ENCODE data around the gene TTF2. TPM values are rescaled to one million over a fixed set of nuclear protein-coding genes. Genes with fewer than 3 reads are reported as not detected.
"Not testable (repeated sequence)": the region's sequence is repeated elsewhere in the genome, so short reads cannot be mapped to it uniquely, and the experiment has no call there.

TTF2 gene
- total RNA-seq, 1 donor from 2014 or later = 16.1 TPM

- not testable (repeated sequence) for DNase-seq (ENCODE audit: low spot score)
Measured at GRCh38 chr1:117119144-117119543, 59.0 kb downstream of the TTF2 start.

DNA sequence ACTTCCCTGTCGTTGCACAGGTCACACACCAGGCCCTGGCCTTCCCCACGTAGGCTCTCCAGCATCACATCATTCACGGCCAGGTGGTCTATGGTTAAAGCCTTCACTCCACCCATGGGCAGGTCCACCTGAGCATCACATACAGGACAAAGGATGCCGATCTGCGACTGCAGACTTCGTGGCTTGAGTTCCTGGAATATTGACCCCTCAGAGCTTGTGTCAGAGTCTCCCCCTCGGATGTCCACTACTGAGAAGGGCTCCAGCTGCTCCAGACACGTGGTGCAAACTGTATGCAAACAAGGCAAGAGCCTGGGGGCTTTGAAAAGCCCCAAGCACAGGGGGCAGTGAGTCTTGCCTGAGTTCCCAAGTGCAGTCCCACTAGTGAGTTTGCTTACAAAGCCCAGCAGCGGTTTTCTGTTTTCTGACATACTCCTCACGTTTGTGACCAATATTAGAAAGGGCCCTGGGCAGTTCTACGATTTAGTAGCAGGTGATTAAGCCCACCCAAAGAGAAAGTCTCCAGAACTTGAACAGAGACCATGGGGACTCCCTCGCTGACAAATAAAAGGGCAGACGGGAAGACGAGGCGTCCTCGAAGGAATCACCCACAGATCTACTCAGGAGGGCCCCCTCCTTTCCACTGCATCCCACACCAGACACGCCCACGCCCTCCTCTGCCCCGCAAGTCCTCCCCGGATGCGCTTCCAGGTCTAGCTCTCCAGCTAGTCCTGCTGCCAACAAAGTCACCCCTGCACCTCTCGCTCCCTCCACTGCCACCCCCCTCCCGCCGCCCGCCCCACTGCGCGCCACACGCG lies 60.9 kb downstream of the TTF2 start:
- no peak for DNase-seq (ENCODE audit: low spot score)

DNA sequence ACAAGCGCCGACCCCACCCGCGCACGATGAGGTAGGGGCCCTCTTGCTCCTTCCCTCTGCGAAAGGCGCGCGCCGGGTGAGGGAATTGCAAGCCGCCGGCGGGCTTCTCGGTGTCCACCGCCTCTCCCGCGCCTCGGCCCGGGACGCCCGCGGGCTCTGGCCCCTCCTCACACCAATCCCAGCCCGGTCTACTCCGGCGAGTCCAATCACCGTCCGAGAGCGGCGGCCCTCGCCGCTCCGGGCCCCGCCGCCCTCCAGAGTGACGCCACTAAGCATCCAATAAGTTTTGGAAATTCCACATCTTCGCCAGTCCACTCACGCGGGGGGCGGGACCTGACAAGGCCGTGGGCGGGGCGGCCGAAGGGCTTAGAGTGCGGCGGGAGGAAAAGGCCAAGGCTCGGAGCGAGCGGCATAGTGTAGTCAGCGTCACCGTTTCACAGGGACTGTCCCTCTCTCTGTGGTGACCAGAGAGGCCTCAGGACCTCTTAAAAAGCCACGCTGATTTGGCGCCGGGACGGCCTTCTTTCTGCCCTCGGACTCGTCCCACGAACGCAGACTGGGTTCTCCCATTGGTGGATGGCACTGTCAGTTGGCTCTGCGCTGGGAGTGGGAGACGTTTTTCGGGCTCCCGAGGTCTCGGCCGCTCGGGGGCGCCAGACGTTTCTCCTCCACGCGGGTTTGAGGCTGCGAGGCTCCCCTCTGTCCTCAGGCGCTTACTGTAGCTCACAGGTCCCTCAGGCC lies 61.6 kb downstream of the TTF2 start, which contains the start of gene TRIM45:
TRIM45 (minus strand) TSS at position 161 of the 741 bp plus-strand sequence. CDS start 548 bp downstream, outside the sequence.
- peak; percentile 99 for DNase-seq (ENCODE audit: low spot score)

DNA sequence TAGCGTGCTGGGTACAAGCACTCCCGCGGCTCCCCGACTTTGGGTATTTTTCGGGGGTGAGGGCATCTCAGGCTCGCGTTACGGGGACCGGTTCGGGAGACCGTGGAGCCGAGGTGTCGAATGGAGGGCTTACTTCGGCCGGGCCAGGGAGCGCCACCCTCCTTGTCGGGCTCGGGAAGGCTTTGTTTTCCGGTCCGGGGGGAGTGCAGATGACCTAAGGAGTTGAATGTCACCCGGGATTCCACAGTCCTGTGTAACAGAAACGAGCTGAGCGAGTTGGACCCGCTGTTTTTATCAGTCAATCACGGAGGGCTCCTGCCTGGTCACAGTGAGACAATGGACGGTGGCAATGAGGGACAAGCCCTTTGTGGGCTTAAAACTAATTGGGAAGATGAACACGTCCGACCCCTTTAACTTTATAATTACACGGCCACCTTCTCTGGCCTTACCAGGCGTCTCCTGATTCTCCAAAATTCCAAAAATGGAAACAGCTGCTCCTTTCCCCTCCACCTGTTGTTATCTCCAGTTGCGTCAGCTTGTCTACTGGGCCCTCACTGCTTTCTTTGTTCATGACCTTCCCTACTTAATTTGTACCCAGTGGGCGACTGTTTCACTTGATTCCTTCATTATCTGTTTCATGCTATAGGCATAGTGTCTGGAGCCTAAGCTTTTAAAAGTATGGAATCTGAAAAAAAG lies 62.4 kb downstream of the TTF2 start:
- no peak for DNase-seq (ENCODE audit: low spot score)

DNA sequence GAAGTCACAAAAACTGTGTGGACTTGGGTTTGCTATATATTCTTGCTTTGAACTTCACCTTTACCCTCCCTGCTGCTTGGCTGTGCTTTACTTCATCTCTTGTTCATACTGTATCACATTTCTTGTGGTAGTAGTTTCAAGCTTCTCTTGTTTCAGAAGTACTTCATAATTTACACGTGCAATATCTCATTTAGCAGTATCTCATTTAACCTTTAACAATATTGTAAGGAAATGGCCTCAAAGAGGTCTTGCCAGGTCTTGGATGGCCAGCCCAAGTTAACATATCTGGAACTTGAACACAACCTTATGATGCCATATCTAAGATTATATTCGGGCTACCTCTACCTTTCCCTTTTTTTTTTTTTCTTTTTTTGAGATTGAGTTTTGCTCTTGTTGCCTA lies 63.1 kb downstream of the TTF2 start:
- DNase-seq (ENCODE audit: low spot score) = no peak

GRCh38 chr1:117124661-117125060 lies 64.5 kb downstream of the TTF2 start:
- DNase-seq (ENCODE audit: low spot score) = no peak

- peak; percentile 26 for DNase-seq (ENCODE audit: low spot score)
Measured at GRCh38 chr1:117127795-117128194, 67.7 kb downstream of the TTF2 start.

GRCh38 chr1:117128323-117129079 lies 68.4 kb downstream of the TTF2 start:
- peak; percentile 52 for DNase-seq (ENCODE audit: low spot score)

- no peak for DNase-seq (ENCODE audit: low spot score)
Measured at GRCh38 chr1:117130526-117130925, 70.4 kb downstream of the TTF2 start.

DNA sequence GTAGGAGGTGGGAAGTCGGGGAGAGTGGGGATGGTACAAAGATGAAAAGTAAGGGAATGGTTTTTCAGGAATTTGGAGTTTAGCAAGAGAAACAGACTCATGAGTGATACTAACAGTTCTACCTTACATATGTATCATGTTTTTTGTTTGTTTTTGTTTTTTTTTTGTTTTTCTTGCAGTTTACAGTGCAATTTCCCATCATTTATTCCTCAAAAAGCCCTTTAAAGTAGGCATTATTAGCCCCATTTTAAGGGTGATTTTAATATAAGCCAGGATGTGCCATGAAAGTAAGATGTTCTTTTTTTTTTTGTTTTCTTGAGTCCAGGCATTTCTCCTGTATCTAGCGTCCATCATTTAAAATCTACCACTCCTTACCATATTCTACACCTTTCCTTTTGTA lies 75.2 kb downstream of the TTF2 start:
- DNase-seq (ENCODE audit: low spot score) = no peak

DNA sequence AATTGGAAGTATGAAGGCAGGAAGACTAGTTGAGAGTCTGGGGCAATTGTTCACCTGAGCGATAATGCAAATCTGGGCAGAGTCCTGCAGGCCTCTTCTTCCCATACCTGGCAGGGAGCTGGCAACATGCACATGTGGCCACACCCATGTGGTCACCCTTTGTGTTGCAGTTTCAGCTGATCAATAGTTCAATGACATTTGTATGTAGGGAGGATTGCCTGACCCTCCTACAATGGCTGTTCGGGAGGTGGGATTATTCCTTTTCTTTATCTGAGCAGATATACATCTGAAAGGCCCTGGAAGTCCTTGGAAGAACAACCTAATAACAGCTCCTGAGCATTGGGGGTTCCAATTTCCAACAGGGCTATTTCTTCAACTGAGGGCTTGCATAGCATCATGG lies 76.6 kb downstream of the TTF2 start:
- DNase-seq (ENCODE audit: low spot score) = no peak

DNA sequence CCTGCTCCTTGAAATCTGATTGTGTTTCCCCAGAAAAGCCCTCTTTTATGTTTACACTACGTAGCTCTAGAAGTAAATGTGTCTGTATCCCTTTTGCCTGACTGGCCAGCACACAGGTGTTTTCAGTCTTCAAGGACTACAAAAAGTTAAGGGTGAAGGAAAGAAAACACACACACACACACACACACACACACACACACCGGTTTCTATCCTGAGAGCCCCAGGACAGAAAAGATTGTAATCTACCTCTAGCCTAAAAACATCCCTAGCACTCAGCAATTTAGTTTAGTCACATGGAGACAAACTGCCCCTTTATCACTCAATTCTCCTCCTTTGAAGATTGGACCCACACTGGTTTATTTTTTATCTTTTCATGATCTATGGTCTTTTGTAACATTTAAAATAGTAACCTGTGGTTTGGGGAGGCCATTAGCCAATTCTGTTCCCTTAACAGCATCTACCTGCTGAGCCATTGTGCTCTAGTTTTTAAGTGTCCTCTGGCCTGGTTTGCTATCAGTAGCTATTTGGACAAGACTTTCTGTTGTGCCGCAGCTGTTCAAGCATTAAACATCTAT lies 77.2 kb downstream of the TTF2 start:
- no peak for DNase-seq (ENCODE audit: low spot score)

DNA sequence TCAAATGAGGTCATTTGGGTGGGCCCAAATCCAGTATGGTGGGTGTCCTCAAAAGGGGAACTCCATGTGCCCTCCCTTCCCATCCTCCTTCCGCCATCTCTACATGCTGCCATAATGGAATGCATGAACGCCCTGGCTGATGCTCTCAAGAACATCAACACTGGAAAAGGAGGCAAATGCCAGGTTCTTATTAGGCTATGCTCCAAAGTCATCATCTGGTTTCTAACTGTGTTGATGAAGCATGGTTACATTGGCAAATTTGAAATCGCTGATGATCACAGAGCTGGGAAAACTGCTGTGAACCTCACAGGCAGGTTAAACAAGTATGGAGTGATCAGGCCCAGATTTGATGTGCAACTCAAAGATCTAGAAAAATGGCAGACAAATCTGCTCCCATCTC lies 78.0 kb downstream of the TTF2 start:
- DNase-seq (ENCODE audit: low spot score) = no peak

DNA sequence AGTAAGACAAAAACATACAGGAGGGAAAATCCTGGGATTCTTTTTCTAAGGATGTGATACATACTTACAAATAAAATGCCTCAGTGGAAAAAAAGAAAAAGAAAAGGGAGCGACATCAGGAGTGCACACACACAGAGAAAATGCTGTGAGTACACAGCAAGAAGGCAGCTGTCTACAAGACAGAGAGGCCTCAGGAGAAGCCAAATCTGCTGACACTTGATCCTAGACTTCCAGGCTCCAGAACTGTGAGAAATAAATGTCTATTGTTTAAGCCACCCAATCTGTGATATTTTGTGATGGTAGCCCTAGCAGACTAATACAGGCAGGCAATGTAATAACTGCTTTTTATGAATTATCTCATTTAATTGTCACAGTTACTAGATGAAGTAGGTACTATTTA lies 78.4 kb downstream of the TTF2 start:
- no peak for DNase-seq (ENCODE audit: low spot score)

- DNase-seq (ENCODE audit: low spot score) = no peak
Measured at GRCh38 chr1:117142200-117142599, 82.1 kb downstream of the TTF2 start.

DNA sequence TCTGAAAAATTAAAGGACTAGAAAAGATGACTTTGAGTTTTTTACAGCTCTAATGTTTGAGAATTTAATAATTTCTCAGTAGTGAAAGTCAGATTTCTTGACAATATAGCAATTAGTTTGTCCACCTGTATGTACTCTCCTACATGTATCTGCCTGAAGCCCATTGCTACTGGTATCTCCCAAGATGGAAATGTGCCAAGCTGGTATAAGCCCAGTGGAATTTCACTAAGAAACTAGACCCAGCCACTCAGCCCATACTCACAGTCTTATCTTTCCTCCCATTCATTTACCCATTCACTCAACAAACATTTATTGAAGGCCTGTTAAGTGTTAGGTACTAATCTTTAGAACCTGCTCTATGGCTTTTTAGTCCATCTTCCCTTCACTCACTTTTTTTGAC lies 83.0 kb downstream of the TTF2 start:
- no peak for DNase-seq (ENCODE audit: low spot score)

DNA sequence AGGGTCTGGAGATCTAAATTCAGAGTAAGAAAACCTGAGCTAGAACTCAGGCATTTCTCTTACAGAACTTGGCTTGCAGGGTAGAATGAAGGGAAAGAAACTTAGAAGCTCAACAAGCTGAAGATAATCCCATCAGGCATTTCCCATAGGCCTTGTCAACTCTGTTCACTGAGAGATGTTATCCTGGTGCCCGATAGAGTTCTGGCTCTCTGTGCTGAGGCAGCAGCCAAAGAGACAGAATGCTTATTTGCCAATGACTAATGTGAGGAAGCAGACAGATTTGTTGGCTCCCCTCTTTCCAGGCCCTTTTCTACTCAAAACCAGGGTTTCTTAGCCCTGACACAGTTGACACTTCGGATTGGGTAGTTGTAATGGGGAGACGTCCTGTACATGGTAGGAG lies 83.7 kb downstream of the TTF2 start:
- no peak for DNase-seq (ENCODE audit: low spot score)

GRCh38 chr1:117146072-117146471 lies 85.9 kb downstream of the TTF2 start:
- no peak for DNase-seq (ENCODE audit: low spot score)

GRCh38 chr1:117146575-117147340 lies 86.6 kb downstream of the TTF2 start:
- peak; percentile 23 for DNase-seq (ENCODE audit: low spot score)

DNA sequence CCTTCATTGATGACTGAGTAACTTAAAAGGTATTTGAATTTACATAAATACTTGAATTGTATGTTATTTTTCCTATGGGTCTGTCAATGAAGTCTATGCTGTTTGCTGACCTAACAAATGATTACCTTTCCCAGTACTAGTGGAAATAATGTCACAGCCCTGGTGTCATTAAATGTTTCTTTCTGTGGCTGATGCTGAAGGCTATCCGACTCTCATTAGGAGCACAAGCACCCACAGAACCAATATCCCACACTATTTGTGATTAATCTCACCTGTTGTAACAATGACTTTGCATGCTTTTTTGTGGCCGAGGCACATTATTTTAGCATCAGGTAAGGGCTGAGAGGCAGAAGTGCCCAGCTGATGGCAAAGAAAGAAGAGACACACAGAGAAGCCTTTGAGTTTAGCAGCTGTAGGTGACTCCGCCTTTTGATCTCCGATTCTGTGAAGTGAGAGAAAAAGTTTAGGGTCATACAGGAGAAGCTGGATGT lies 87.3 kb downstream of the TTF2 start:
- DNase-seq (ENCODE audit: low spot score) = no peak
